Heart right ventricle (tissue), 16 donors: ENCODE measurements around the gene CEP112. TPM values are rescaled to one million over a fixed set of nuclear protein-coding genes. Genes with fewer than 3 reads are reported as not detected.

Experiments used
- ATAC-seq, 8 donors: fragments of 200-7000 bp; cut with Tn5 transposase; one replicate each; pipeline ENCODE4 v1.9.1; 2020; ENCODE audit warnings: mild to moderate bottlenecking in 8 of 8, moderate library complexity in 8 of 8, moderate number of reproducible peaks in 1 of 8
- DNase-seq, 2 donors: peaks; one replicate each; pipeline ENCODE4 v3.0.0-alpha.2; 2020
- H3K27ac ChIP-seq, 10 donors: fragments of 200-600 bp; sonication (generic) in 2 of 10; one replicate each; pipeline versions ENCODE4 v1.5.0 to v1.8.0; 2020 to 2022; ENCODE audit warnings: mild to moderate bottlenecking in 3 of 10
- H3K27me3 ChIP-seq, 7 donors: fragments of 200-600 bp; one replicate each; pipeline ENCODE4 v1.8.0; 2021 to 2022; ENCODE audit warnings: mild to moderate bottlenecking in 2 of 7
- H3K36me3 ChIP-seq, 9 donors: fragments of 200-600 bp; sonication (generic) in 1 of 9; one replicate each; pipeline versions ENCODE4 v1.5.0 to v1.8.0; 2020 to 2022; ENCODE audit warnings: mild to moderate bottlenecking in 2 of 9
- H3K4me1 ChIP-seq, 9 donors: fragments of 200-600 bp; sonication (generic) in 1 of 9; one replicate each; pipeline versions ENCODE4 v1.5.0 to v1.8.0; 2020 to 2022; ENCODE audit warnings: mild to moderate bottlenecking in 4 of 9
- H3K4me3 ChIP-seq, 10 donors: fragments of 200-600 bp; sonication (generic) in 2 of 10; one replicate each; pipeline versions ENCODE4 v1.5.0 to v1.8.0; 2020 to 2022; ENCODE audit warnings: mild to moderate bottlenecking in 7 of 10, moderate library complexity in 2 of 10
- H3K9me3 ChIP-seq, 11 donors: fragments of 200-600 bp in 10 of 11; sonication (generic) in 2 of 11; one replicate each; pipeline versions ENCODE4 v1.5.0 to v1.8.0; 2013 to 2022; ENCODE audit warnings: mild to moderate bottlenecking in 2 of 11, control low read depth in 1 of 11, moderate library complexity in 1 of 11
- CTCF ChIP-seq, 9 donors: fragments of 200-600 bp; sonication (generic) in 2 of 9; IDR thresholded peaks; one replicate each; pipeline versions ENCODE4 v1.5.0 to v1.8.0; 2021 to 2022; ENCODE audit warnings: antibody characterized with exemption in 9 of 9, mild to moderate bottlenecking in 5 of 9, moderate library complexity in 1 of 9
- WGBS, 2 donors: extraction: QIAGEN DNeasy Blood & Tissue Kit; methylation state at CpG; one replicate each; pipeline ENCODE4 v1.1.7; 2013; ENCODE audit warnings: inconsistent platforms in 1 of 2; 5-methylcytosine and 5-hydroxymethylcytosine counted together
- intact Hi-C, 10 donors: fragments of 100-400 bp; cut with DNase I; formaldehyde crosslinking; loops; one replicate each; pipeline versions ENCODE4 v1.11.1 to v1.14.2; 2022
- polyA plus RNA-seq, 2 donors: library from polyadenylated mRNA; stranded (reverse); fragments of 200-250 nt; gene quantifications; one replicate each; pipeline ENCODE4 v1.2.3, GENCODE V29; 2013
- total RNA-seq, 10 donors: library from RNA; stranded (reverse); fragmentation: NEBNext Ultra II Directional in 3 of 10; extraction: Animal tissue kit (Norgen Biotek cat#: 25700) in 3 of 10; gene quantifications; one replicate each; pipeline versions ENCODE4 v1.2.1 to v1.2.4, GENCODE V29; 2021 to 2023
- donor health status: Arrhythmogenic right ventricular cardiomyopathy.
- donor health status: ischemic (EF 13 %, LVEDD 7.1; RV severe dilation, severe dysfunction).
- donor health status: healthy with polysubstance abuse.
- donor health status: DM: no; HTN: yes; CAD: no.
- donor health status: DM: no; HTN: no; CAD: no.
- donor health status: ischemic (EF 25% LVEDD 6.9; RV normal size, moderate dysfunction).
- donor health status: ischemic (EF 25% LVEDD 5.7; RV mildly dilated, moderate dysfunction).
- donor health status: healthy.
- donor health status: DM: yes; HTN: yes; CAD: no.
- donor health status: Ischemic cardiomyopathy.
- donor health status: ischemic (EF 35%, LVEDD 5.7; RV mildly dilated, moderate dysfunction).
- donor health status: nonischemic (EF 11% LVEDD 7.7; RV severe dilation, severe dysfunction).
- donor health status: DM: yes; HTN: yes; CAD: no.
- donor health status: PGD.
- donor health status: ischemic (EF 29% LVEDD 5.4; RV normal size, mild dysfunction).
- donor health status: nonischemic (EF 23%, LVEDD 6.1; RV moderate dilation, normal function).

Gene CEP112
- total and polyA plus RNA-seq, 12 donors, result 6.7 to 30.0 (median 16.3) TPM

- 71 to 75% methylated on average over 2 of the region's 2 CpGs for WGBS, 2 donors
- H3K36me3 ChIP-seq, result no peaks in the 10 kb centered on the region
These were observed 582.6 kb downstream of the CEP112 start for GRCh38 chr17:65609286-65609685.

GRCh38 chr17:65604070-65604469 lies 587.9 kb downstream of the CEP112 start:
- 49 to 55% methylated on average over 4 of the region's 4 CpGs for WGBS, 2 donors
- Histone ChIP-seq H3K27ac (no peak overlapping the region), H3K36me3 (no peaks in the 10 kb centered on the region), H3K9me3 (no peaks in the 10 kb centered on the region), H3K27me3 (no peaks in the 10 kb centered on the region), H3K4me3 (no peak overlapping the region), H3K4me1 (peaks cover 0 to 6% (median 0%) of the 10 kb centered on the region in 9 donors)
- DNase-seq (no peak), ATAC-seq (peak in 1 of 8 donors; percentile 55)
- TF ChIP-seq CTCF (IDR thresholded peaks at IDR 0.05), result no peak
- intact Hi-C loops, result no loop called here

More at GRCh38 chr17:65609286-65609685, 582.6 kb downstream of the CEP112 start:
- TF ChIP-seq CTCF (IDR thresholded peaks at IDR 0.05), result no peak
- no peak for ATAC-seq
- intact Hi-C loops, result no loop called here
- no peaks in the 10 kb centered on the region for H3K27me3 ChIP-seq
- H3K4me3 ChIP-seq, result no peak overlapping the region
- peaks cover 0 to 4% (median 0%) of the 10 kb centered on the region in 9 donors for H3K4me1 ChIP-seq
- H3K9me3 ChIP-seq, result no peaks in the 10 kb centered on the region
- DNase-seq, result no peak
- no peak overlapping the region for H3K27ac ChIP-seq

GRCh38 chr17:65601881-65602280 lies 590.1 kb downstream of the CEP112 start:
- intact Hi-C loops, result no loop called here
- DNase-seq (no peak), ATAC-seq (no peak)
- Histone ChIP-seq H3K9me3 (no peaks in the 10 kb centered on the region), H3K36me3 (no peaks in the 10 kb centered on the region), H3K4me3 (no peak overlapping the region), H3K27ac (no peak overlapping the region), H3K4me1 (peaks cover 0 to 6% (median 0%) of the 10 kb centered on the region in 9 donors), H3K27me3 (no peaks in the 10 kb centered on the region)
- WGBS, 2 donors, result 83 to 87% methylated on average over 2 of the region's 2 CpGs
- TF ChIP-seq CTCF (IDR thresholded peaks at IDR 0.05), result no peak

GRCh38 chr17:65601145-65601544 lies 590.8 kb downstream of the CEP112 start:
- Histone ChIP-seq H3K27me3 (no peaks in the 10 kb centered on the region), H3K27ac (no peak overlapping the region), H3K4me1 (peaks cover 0 to 6% (median 0%) of the 10 kb centered on the region in 9 donors), H3K4me3 (no peak overlapping the region), H3K9me3 (no peaks in the 10 kb centered on the region), H3K36me3 (no peaks in the 10 kb centered on the region)
- ATAC-seq (no peak), DNase-seq (no peak)
- intact Hi-C loops, result no loop called here
- WGBS, 2 donors, result 92 to 94% methylated on average over 1 of the region's 1 CpG
- no peak for TF ChIP-seq CTCF (IDR thresholded peaks at IDR 0.05)
